GM12865 (cell line): ENCODE measurements around the gene RASSF7.

Source experiments
- DNase-seq: peaks from one replicate; pipeline ENCODE4 v3.0.0; 2010; ENCODE audit warnings: low read depth
- H3K4me3 ChIP-seq: 2 replicates; pipeline ENCODE4 v1.5.1; 2011; ENCODE audit warnings: mild to moderate bottlenecking, low read depth, low read length, control low read depth
- CTCF ChIP-seq: IDR thresholded peaks from 2 replicates; pipeline ENCODE4 v1.5.1; 2011; ENCODE audit warnings: low read length, control low read depth, low read depth, inconsistent platforms; ENCODE audit not compliant: insufficient read depth; ENCODE audit errors: missing control alignments

The RASSF7 gene

GRCh38 chr11:538431-539051 is 22.2 kb upstream of the RASSF7 start:
- TF ChIP-seq CTCF = no peak
- no peak for DNase-seq
- no peak overlapping the region for H3K4me3 ChIP-seq

GRCh38 chr11:539971-540481 is 20.7 kb upstream of the RASSF7 start:
- no peak overlapping the region for H3K4me3 ChIP-seq
- DNase-seq = no peak
- TF ChIP-seq CTCF = no peak

- H3K4me3 ChIP-seq = no peak overlapping the region
- DNase-seq = no peak
- TF ChIP-seq CTCF = no peak
These were observed 20.0 kb upstream of the RASSF7 start for GRCh38 chr11:540583-541432.

- TF ChIP-seq CTCF = no peak
- DNase-seq = no peak
These were observed 19.3 kb upstream of the RASSF7 start for GRCh38 chr11:541433-541885.

GRCh38 chr11:544817-545166 is 16.0 kb upstream of the RASSF7 start:
- TF ChIP-seq CTCF = no peak
- H3K4me3 ChIP-seq = no peak overlapping the region
- no peak for DNase-seq

More at GRCh38 chr11:541433-541885, 19.3 kb upstream of the RASSF7 start:
- H3K4me3 ChIP-seq = no peak overlapping the region

GRCh38 chr11:545171-545570 is 15.6 kb upstream of the RASSF7 start:
- DNase-seq = no peak
- no peak overlapping the region for H3K4me3 ChIP-seq
- no peak for TF ChIP-seq CTCF
